HL-60/S4 (cell line): ENCODE measurements around the gene CLBA1.

ENCODE experiments used
- in situ Hi-C: fragments of 300-500 bp; cut with MboI; formaldehyde crosslinking; loops from 2 replicates; pipeline ENCODE4 v1.14.3; 2022; ENCODE audit warnings: low sequenced_read_pairs

The CLBA1 gene

DNA sequence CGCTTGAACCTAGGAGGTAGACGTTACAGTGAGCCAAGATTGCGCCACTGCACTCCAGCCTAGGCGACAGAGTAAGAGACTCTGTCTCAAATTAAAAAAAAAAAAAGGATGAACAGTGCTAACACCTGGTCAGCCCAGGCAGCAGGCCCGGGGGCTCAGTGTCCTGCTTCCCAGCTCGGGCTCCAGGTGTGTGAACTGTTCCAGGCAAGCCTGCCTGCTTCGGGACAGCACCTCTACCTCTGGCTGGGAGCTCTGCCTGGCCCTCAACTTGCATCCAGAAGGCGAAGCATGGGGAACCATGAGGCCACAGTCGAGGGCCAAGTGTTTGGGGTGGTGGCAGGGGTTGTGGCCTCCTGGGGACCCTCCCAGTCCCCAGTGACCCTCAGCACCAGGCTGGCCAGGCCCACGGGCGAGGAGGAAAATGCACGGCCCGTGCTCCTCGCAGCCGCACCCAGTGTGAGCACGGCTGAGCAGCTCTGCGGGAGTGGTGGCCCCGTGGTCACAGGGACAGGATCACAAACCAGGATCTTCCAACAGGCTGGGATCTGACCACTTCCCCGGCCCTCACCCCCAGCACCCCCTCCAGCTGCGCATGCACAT, 19.8 kb downstream of the CLBA1 start:
- in situ Hi-C loops, result no loop called here

DNA sequence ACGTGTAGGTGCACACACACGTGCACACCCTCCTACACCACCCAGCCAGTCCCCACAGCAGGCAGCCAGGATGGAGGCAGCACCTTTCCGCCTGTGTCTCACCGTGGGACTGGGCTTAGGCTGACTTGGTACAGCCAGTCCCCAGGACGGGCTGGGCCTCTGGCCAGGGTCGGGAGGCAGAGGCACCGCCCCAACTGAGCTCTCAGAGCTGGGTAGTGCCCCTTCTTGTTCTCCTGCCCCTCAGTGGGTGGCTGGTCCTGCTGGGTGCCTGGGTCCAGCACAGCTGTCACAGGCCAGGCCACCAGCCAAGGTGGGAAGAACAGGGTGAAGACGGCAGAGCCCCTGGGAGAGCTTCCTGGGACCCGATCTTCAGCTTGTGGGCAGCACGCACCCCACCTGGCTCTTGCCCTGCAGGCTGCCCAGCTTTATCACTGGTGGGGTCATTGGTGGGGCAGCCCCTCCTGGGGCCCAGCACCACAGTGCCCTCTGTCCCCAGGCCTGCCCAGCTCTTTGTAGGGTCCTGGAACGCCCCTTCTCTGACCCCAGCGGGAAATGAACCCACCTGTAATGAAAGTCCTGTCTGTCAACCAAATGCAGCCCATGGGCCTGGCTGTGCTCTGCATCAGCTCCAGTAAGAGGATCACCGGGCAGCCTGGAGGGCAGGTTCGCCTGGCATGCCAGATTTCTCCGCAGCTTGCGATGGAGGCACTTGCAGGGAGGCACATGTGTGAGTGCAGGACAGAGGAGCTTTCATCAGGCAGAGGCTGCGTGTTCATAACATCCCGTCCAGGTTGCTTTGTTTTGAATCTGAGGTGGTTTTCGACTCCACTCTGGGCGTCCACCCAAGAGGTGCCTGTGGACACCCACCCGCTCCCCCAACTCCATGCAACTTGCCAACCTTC, 20.6 kb downstream of the CLBA1 start:
- in situ Hi-C loops, result no loop called here

GRCh38 chr14:105006831-105007592, 21.4 kb downstream of the CLBA1 start:
- in situ Hi-C loops, result no loop called here

- in situ Hi-C loops, result no loop called here
Observed at GRCh38 chr14:105007593-105008264, 22.1 kb downstream of the CLBA1 start.

DNA sequence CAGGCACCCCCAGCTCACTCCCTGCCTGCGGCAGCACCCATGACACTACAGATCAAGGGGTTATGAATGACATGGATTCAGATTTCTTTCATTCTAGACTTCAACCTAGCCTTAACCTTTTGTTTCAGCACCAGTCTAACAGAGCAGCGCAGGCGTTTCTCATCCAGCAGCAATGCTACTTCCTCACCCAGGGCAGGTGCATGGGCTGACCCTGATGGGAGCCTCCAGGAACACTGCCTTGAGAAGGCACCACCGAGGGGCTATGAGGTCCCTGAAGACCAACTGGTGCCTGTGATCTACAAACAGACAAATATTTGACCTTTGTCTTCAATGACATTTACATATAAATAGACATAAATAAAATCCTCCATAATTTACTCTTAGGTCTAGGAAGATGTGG, 24.5 kb downstream of the CLBA1 start:
- in situ Hi-C loops, result no loop called here

DNA sequence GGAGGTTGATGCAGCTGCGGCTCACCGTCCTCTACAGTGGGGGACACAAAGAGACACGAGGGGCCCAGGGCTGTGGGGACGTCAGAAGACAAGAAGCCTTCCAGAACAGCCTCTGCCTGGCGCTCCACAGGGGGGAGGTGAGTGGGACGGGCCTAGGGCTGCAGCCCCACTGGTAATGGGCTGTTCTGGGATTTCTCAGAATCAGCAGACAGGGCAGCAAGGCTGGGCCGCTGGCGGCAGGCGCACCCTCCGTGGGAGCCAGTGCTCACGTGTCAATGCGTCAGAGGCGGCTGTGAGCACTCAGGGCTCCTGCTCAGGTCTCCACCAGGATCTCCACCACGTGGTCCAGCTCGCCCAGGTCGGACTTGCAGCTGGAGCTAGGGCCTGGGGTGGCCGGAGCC, 25.3 kb downstream of the CLBA1 start:
- in situ Hi-C loops, result no loop called here

- in situ Hi-C loops, result no loop called here
Observed at GRCh38 chr14:105011312-105011990, 25.9 kb downstream of the CLBA1 start.

DNA sequence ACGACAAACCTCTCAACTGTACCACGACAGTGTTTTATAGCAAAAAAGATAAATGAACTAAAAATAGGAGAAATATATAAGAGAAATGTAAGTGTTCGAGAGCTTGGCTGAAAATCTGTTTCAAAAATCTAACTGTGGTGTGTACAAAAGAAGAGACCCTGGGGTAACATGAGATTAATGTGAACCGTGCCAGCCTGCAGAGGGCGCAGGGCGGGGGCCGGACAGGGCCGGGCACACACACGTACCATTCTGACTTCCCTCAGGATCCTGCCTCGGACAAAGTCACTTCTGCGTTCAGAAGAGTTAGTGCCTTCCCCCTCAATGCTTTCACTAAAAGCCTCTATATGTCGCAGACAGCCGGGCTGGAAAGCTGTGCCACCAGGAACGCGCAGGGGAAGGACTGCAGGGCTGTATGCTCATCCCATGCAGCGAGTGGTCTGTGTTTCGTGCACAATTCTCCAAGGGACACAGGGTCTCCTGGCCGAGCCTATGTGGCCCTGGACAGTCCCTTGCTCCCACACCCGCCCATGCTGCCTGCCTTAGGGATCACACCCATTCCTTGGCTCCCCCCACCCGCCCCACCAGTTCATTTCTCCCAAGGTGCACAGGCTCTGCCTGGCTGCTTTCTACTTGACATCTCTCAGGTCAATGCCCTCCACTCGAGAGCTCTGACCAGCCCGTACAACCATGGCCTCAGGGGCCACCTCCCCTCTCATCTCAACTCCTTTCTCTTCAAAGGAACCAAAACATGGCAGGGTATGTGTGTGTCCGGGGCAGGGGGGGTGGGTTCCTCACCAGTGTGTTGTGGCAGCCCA, 26.8 kb downstream of the CLBA1 start:
- in situ Hi-C loops, result no loop called here

GRCh38 chr14:105013150-105013785, 27.7 kb downstream of the CLBA1 start:
- in situ Hi-C loops, result no loop called here

DNA sequence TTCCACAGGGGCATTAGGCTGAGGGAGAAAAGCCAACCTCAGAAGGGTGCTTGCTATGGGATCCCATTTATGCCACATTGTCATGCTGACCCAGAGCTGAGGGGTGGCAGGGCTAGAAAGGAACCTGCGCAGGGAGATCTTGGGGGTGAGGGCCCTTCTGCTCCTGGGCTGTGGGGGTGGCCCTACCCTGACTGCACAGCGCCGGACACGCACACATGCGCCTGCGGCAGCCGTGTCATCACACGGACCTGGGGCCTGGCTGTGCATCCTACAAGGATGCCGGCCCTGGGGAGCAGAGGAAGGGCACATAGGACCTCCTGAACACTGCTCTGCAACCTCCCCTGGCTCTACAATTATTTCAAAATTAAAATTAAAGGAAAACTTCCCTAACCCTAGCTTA, 28.4 kb downstream of the CLBA1 start:
- in situ Hi-C loops, result no loop called here

DNA sequence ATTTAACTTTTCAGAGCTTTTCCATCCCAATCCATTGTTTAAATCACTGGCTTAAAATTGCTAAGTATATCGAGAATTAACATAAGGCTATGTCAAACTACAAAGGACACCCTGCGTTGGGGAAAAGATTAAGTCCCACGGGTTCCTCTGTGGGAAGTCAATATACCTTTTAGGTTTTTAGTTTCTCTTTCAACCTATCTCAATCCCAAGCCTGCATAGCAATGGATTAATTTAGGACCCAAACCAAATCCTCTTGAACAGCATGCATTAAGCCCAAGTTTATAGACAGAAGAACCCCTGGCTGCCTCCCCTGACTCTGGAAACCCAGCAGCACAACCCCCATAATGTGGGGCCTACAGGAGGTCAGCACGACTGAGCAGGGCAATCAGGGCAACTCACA, 29.0 kb downstream of the CLBA1 start:
- in situ Hi-C loops, result no loop called here

DNA sequence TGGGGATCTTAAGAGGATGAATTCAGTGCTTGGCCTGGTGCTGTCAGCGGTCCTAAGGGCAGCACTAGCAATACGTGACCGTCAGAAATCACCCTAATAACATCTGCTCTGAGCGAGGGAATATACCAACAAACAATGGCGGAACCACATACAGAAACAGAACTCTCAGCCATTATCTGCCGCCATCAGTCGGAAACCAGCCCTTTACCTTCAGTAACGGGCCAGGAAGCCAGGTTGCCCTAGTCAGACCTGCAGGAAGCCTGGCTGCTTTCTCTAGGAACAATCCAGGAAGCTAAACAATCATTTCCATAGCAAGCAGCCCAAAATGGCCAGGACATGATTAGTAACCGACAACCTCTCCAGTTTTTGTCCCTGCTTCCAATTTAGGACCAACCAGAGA, 29.7 kb downstream of the CLBA1 start:
- in situ Hi-C loops, result no loop called here

- in situ Hi-C loops, result no loop called here
Observed at GRCh38 chr14:105015905-105016304, 30.3 kb downstream of the CLBA1 start.

DNA sequence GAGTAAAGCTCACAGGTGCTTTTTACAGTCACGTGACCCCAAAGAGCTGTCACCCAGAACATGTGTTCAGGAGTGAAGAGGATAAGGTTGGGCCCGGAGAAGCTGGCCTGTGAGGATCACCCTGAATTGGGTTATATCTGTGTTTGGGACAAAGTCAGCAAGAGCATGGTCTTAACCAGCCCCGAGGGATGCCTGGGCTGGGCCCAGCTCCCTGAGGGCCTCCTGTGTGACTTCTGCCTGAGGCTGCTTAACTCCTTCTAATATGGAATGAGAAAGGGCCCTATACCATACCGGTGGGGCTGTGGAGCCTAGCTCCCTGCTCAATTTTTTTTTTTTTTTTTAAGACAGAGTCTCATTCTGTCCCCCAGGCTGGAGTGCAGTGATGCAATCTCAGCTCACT, 32.8 kb downstream of the CLBA1 start:
- in situ Hi-C loops, result no loop called here

- in situ Hi-C loops, result no loop called here
Observed at GRCh38 chr14:105019861-105020814, 34.5 kb downstream of the CLBA1 start.

DNA sequence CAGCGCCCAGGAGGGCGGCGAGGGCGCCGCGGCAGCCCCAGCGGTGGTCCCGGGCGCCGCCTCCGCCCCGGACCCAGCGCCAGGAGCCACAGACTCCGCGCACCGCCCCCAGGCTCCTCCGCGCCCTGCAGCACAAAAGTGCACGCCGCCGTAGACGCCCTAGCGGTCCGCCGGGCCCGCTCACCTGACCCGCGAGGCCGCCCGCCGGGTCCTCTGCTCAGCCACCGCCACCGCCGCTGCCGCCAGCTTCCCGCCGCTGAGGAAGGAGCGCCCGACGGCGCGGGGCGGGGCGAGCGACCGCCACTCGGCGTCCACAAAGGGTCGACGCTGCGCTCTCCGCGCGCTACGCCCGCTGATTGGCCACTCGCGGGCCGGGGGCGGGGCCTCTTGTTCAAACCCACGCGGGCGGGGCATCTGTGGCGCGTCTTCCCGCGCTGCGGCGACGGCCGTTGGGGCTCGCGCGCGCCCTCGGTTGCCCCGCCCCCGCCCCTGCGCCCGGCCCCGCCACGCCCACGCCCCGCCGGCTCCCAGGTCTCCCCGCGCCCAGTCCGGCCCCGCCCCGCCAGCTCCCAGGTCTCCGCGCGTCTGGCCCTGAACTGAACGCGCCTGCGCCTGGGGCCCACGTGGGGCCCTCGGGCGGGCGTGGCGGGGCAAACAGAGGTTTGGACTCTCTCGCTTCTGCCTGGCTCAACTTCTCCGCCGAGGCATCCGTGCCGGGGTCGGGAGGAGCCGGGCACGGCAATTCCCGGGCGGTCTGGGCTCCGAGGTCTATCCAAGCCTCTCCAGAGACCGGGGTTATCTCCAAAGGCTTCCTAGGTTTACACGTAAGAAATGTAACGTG, 35.4 kb downstream of the CLBA1 start, which contains the start of gene CDCA4:
Gene CDCA4, minus strand, starts transcription at position 269 of the 841 bp plus-strand sequence. CDS start 9,154 bp downstream, outside the sequence.
- in situ Hi-C loops, result no loop called here

DNA sequence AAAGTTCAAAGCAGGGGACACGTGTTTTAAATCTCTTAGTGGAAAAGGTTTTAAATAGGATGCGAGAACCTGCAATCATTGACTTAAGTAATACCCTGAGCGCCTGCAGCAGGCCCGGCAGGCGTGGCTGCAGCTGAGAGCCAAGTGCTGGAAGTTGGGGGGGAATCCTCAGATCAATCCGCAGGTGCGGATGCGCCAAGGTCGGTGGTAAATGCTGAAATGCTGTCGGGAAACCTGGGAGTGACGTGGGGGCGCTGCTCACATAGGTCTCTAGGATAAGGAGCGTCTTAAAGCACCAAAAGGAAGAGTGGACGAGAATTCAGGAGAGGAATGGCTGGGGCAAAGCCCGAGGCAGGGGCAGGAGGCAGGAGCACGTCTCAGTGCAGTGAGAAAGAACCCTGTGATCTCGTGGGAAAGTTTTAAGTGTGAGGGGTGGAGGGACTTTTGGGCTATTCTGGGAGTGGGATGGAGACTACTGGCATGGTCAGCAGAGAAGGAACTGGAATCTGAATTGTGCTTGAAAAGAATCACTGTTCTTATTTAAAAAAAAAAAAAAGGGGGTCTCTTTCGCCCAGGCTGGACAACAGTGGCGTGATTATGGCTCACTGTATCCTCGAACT, 36.2 kb downstream of the CLBA1 start:
- in situ Hi-C loops, result no loop called here
